GM12878 (cell line): ENCODE measurements around the gene CD180. TPM values are rescaled to one million over a fixed set of nuclear protein-coding genes. Genes with fewer than 3 reads are reported as not detected.
A peak's percentile ranks its signal among the peaks of the same experiment; 100 is the strongest.

Experiments used
- ATAC-seq: fragments of 200-7000 bp; cut with Tn5 transposase; 3 replicates; pipeline ENCODE4 v1.9.1; 2020; ENCODE audit warnings: mild to moderate bottlenecking, moderate library complexity
- BruUV-seq: library from RNA; stranded (reverse); fragments of 400-500 nt; replicated peaks from 2 replicates; lab custom pipeline; 2021; lab: Mats Ljungman, UMichigan
- CTCF ChIA-PET: fragments of 300-600 bp; sonication (Branson Sonifier 250); formaldehyde crosslinking; extraction: SDS; loops from one replicate; lab custom pipeline; 2021; ENCODE audit warnings: inconsistent platforms; lab: Yijun Ruan, JAX
- POLR2A ChIA-PET: fragments of 350-600 bp; formaldehyde crosslinking; extraction: SDS; loops from one replicate; lab custom pipeline; 2021; ENCODE audit warnings: inconsistent platforms; lab: Charles Lee
- RAD21 ChIA-PET: fragments of 300-600 bp; sonication (Branson Sonifier 250); formaldehyde crosslinking; loops from one replicate; lab custom pipeline; 2023; ENCODE audit warnings: antibody characterized with exemption; ENCODE audit not compliant: unreplicated experiment; lab: Charles Lee
- SMC1A ChIA-PET: fragments of 300-600 bp; sonication (Branson Sonifier 250); formaldehyde crosslinking; loops from one replicate; lab custom pipeline; 2023; ENCODE audit not compliant: unreplicated experiment, uncharacterized antibody; lab: Charles Lee
- DNase-seq: peaks from one replicate; pipeline ENCODE4 v3.0.0-alpha.2; 2011; ENCODE audit warnings: low read depth, low spot score
- FAIRE-seq: peaks from 3 replicates; lab custom pipeline; 2011; peaks lifted over from hg19 to GRCh38; lab: Jason Lieb, UNC
- H2AFZ ChIP-seq: 2 replicates; pipeline ENCODE4 v1.6.0; 2011; ENCODE audit warnings: low read depth, low read length, control low read depth; ENCODE audit not compliant: control insufficient read depth
- H3K27ac ChIP-seq: 2 replicates; pipeline ENCODE4 v1.5.1; 2011; ENCODE audit warnings: control low read depth; ENCODE audit not compliant: control insufficient read depth, insufficient read depth
- H3K27me3 ChIP-seq, 2 experiments: replicated peaks in 1 of 2; 2 replicates each; pipeline versions ENCODE4 v1.6.0 to v1.6.1; 2011; ENCODE audit warnings: low read length in 1 of 2; ENCODE audit not compliant: control insufficient read depth in 2 of 2, insufficient read depth in 2 of 2
- H3K36me3 ChIP-seq, 2 experiments: 2 replicates each; pipeline ENCODE4 v1.5.1; 2011; ENCODE audit warnings: low read length in 1 of 2; ENCODE audit not compliant: control insufficient read depth in 2 of 2, insufficient read depth in 2 of 2
- H3K4me1 ChIP-seq: 2 replicates; pipeline ENCODE4 v1.6.1; 2011; ENCODE audit warnings: mild to moderate bottlenecking, low read length, moderate library complexity, mixed read lengths; ENCODE audit not compliant: control insufficient read depth, insufficient read depth
- H3K4me2 ChIP-seq: 2 replicates; pipeline ENCODE4 v1.6.0; 2011; ENCODE audit warnings: control low read depth; ENCODE audit not compliant: control insufficient read depth, insufficient read depth
- H3K4me3 ChIP-seq: fragments of 200-600 bp; sonication (generic); 2 replicates; pipeline ENCODE4 v1.5.1; 2016
- H3K79me2 ChIP-seq: 2 replicates; pipeline ENCODE4 v1.6.0; 2011; ENCODE audit warnings: low read length; ENCODE audit not compliant: control insufficient read depth, insufficient read depth
- H3K9ac ChIP-seq: 2 replicates; pipeline ENCODE4 v1.8.0; 2011; ENCODE audit warnings: low read length, control low read depth, mixed read lengths; ENCODE audit not compliant: control insufficient read depth, insufficient read depth
- H3K9me3 ChIP-seq: replicated peaks from 3 replicates; pipeline ENCODE4 v1.5.1; 2011; ENCODE audit warnings: mild to moderate bottlenecking, low read length; ENCODE audit not compliant: control insufficient read depth, insufficient read depth
- H4K20me1 ChIP-seq: 2 replicates; pipeline ENCODE4 v1.6.0; 2011; ENCODE audit not compliant: control insufficient read depth, insufficient read depth
- CBFB ChIP-seq: IDR thresholded peaks from 2 replicates; pipeline ENCODE4 v1.6.1; 2016; ENCODE audit warnings: antibody characterized with exemption, low read depth
- CREB1 ChIP-seq: IDR thresholded peaks from 2 replicates; pipeline ENCODE4 v1.6.1; 2012; ENCODE audit warnings: low read depth, mild to moderate bottlenecking, inconsistent platforms
- EED ChIP-seq: sonication (generic); IDR thresholded peaks from 2 replicates; pipeline ENCODE4 v1.6.1; 2016; ENCODE audit warnings: antibody characterized with exemption, low read depth
- ETV6 ChIP-seq, 2 experiments: fragments of 450-650 bp in 1 of 2; IDR thresholded peaks in 1 of 2; conservative IDR thresholded peaks in 1 of 2; 2 replicates each; pipeline ENCODE4 v1.6.1; 2014; ENCODE audit warnings: antibody characterized with exemption in 1 of 2, borderline replicate concordance in 1 of 2, low read depth in 1 of 2, mild to moderate bottlenecking in 1 of 2, moderate library complexity in 1 of 2
- FOXK2 ChIP-seq: fragments of 450-650 bp; IDR thresholded peaks from 2 replicates; pipeline ENCODE4 v1.6.1; 2017; ENCODE audit warnings: mild to moderate bottlenecking, moderate library complexity
- FOXM1 ChIP-seq: IDR thresholded peaks from 2 replicates; pipeline ENCODE4 v1.6.1; 2012; ENCODE audit warnings: low read depth, mild to moderate bottlenecking, inconsistent platforms, low read length, moderate library complexity
- POLR2AphosphoS2 ChIP-seq: IDR thresholded peaks from 2 replicates; pipeline ENCODE4 v1.6.1; 2011; ENCODE audit warnings: low read depth, mild to moderate bottlenecking, low read length, improper control_type of control experiment, moderate library complexity
- RAD21 ChIP-seq: IDR thresholded peaks from 2 replicates; pipeline ENCODE4 v1.6.1; 2011; ENCODE audit warnings: mild to moderate bottlenecking, low read depth, low read length, moderate library complexity; ENCODE audit not compliant: insufficient read depth
- RB1 ChIP-seq: fragments of 450-650 bp; formaldehyde crosslinking; IDR thresholded peaks from 2 replicates; pipeline ENCODE4 v1.6.1; 2017; ENCODE audit warnings: mild to moderate bottlenecking, borderline replicate concordance
- RUNX3 ChIP-seq: IDR thresholded peaks from 2 replicates; pipeline ENCODE4 v1.6.1; 2012; ENCODE audit warnings: low read length, inconsistent platforms
- SPI1 ChIP-seq: IDR thresholded peaks from 2 replicates; pipeline ENCODE4 v1.6.1; 2011; ENCODE audit warnings: low read depth, mild to moderate bottlenecking, low read length, moderate library complexity, borderline replicate concordance; ENCODE audit not compliant: insufficient read depth
- TCF3 ChIP-seq: IDR thresholded peaks from 2 replicates; pipeline ENCODE4 v1.6.1; 2012; ENCODE audit warnings: low read depth, mild to moderate bottlenecking, low read length, borderline replicate concordance; ENCODE audit not compliant: insufficient read depth
- USF2 ChIP-seq: IDR thresholded peaks from 2 replicates; pipeline ENCODE4 v1.6.1; 2011; ENCODE audit warnings: low read depth, low read length, improper control_type of control experiment, borderline replicate concordance
- ZNF207 ChIP-seq: fragments of 450-650 bp; IDR thresholded peaks from 2 replicates; pipeline ENCODE4 v1.6.1; 2014; ENCODE audit warnings: antibody characterized with exemption, mild to moderate bottlenecking, borderline replicate concordance
- WGBS: methylation state at CpG from one replicate; pipeline ENCODE4 v1.1.6; 2016; ENCODE audit warnings: low lambda C conversion rate; ENCODE audit not compliant: insufficient replicate concordance, insufficient coverage; ENCODE audit errors: missing lambda C conversion rate; 5-methylcytosine and 5-hydroxymethylcytosine counted together
- in situ Hi-C: fragments of 300-500 bp; cut with MboI; formaldehyde crosslinking; loops from 9 replicates; pipeline ENCODE4 v1.14.3; 2018; ENCODE audit warnings: mixed read lengths
- intact Hi-C: fragments of 100-400 bp; cut with micrococcal nuclease; formaldehyde crosslinking; loops from one replicate; pipeline ENCODE4 v1.14.2; 2022; ENCODE audit not compliant: unreplicated experiment
- polyA plus RNA-seq, 11 experiments: library from polyadenylated mRNA; depleted of rRNA in 4 of 11; unstranded in 6 of 11; stranded (reverse) in 5 of 11; fragments of >200 nt; fragmentation: Nextera tagmentation in 4 of 11; fragmentation: Illumina TruSeq in 1 of 11; extraction: Ambion mirVana in 4 of 11; extraction: Trizol in 1 of 11; gene quantifications; 1 replicate in 1 of 11; 2 replicates in 10 of 11; pipeline versions ENCODE4 v1.2.1 to v1.2.3, GENCODE V29; 2011 to 2016; ENCODE audit warnings: inconsistent platforms in 2 of 11, missing spikeins in 2 of 11, low read depth in 1 of 11
- total RNA-seq, 4 experiments: library from RNA; depleted of rRNA in 3 of 4; stranded (reverse); fragments of >200 nt in 3 of 4; fragmentation: Illumina TruSeq in 1 of 4; extraction: Trizol in 1 of 4; gene quantifications; 2 replicates each; pipeline versions ENCODE4 v1.2.1 to v1.2.3, GENCODE V29; 2013 to 2021

The CD180 gene
- total and polyA plus RNA-seq, 10 of the 15 experiments (the other 5 are each of a cell fraction or from before 2014, with no cell fraction given), result 0.22 to 9.7 (median 2.9) TPM

- Histone ChIP-seq H3K27ac (no peak overlapping the region; the same call in 1 of the 2 replicates), H3K27me3 (no peaks in the 10 kb centered on the region; a peak in 1 of 4 replicates), H3K36me3 (no peaks in the 10 kb centered on the region), H3K9me3 (no peaks in the 10 kb centered on the region; the same call in 1 of the 3 replicates), H4K20me1 (no peaks in the 10 kb centered on the region), H3K79me2 (no peaks in the 10 kb centered on the region), H3K4me1 (peaks cover 77% of the 10 kb centered on the region), H3K9ac (no peak overlapping the region), H3K4me2 (no peak overlapping the region), H3K4me3 (no peak overlapping the region), H2AFZ (no peak overlapping the region)
- DNase-seq (no peak), ATAC-seq (peak; percentile 33; the same call in 2 of the 3 replicates), FAIRE-seq (no peak)
- ChIA-PET CTCF (interaction anchor here (1.6 kb wide), 1 partner anchor 35 kb away, joined by 4 read pairs; no protein-coding TSS in a partner anchor), SMC1A (interaction anchor here (1.8 kb wide), 1 partner anchor 33 kb away, joined by 4 read pairs; no protein-coding TSS in a partner anchor), RAD21 (no interaction called here), POLR2A (no interaction called here)
- 95% methylated on average over 2 of the region's 2 CpGs for WGBS
- intact Hi-C loops (loop anchor here (10.0 kb wide), 2 partner anchors 136 to 356 kb away; no protein-coding TSS in a partner anchor), in situ Hi-C loops (loop anchor here (25.0 kb wide), 1 partner anchor 389 kb away; no protein-coding TSS in a partner anchor)
- TF ChIP-seq RUNX3, result peak; percentile 63
- no peak for TF ChIP-seq ZNF207
- no TSS peak for BruUV-seq
Observed at GRCh38 chr5:67200809-67201562, 4.4 kb upstream of the CD180 start.

GRCh38 chr5:67199859-67200258, 3.3 kb upstream of the CD180 start:
- no TSS peak for BruUV-seq
- peak; percentile 14; the same call in 1 of the 3 replicates for ATAC-seq
- RAD21 ChIA-PET, result interaction anchor here (1.0 kb wide), 1 partner anchor 33 kb away, joined by 3 read pairs; no protein-coding TSS in a partner anchor
- Histone ChIP-seq H4K20me1 (no peaks in the 10 kb centered on the region), H3K4me1 (peaks cover 69% of the 10 kb centered on the region), H3K4me2 (no peak overlapping the region), H3K4me3 (no peak overlapping the region), H2AFZ (no peak overlapping the region), H3K27me3 (no peaks in the 10 kb centered on the region; a peak in 1 of 4 replicates), H3K9ac (no peak overlapping the region), H3K79me2 (no peaks in the 10 kb centered on the region), H3K9me3 (no peaks in the 10 kb centered on the region; the same call in 1 of the 3 replicates), H3K36me3 (no peaks in the 10 kb centered on the region), H3K27ac (no peak overlapping the region)
- DNase-seq, result no peak
- POLR2A ChIA-PET, result no interaction called here
- SMC1A ChIA-PET, result interaction anchor here (1.8 kb wide), 1 partner anchor 9 kb away, joined by 5 read pairs; no protein-coding TSS in a partner anchor
- intact Hi-C loops (loop anchor here (10.0 kb wide), 2 partner anchors 135 to 355 kb away; no protein-coding TSS in a partner anchor), in situ Hi-C loops (loop anchor here (25.0 kb wide), 1 partner anchor 388 kb away; no protein-coding TSS in a partner anchor)
- CTCF ChIA-PET, result interaction anchor here (0.7 to 1.3 kb wide), 2 partner anchors 34 to 36 kb away, joined by 3 to 4 read pairs; no protein-coding TSS in a partner anchor
- FAIRE-seq, result no peak
- TF ChIP-seq RAD21, result no peak
- TF ChIP-seq EED, result 0 out of 2 replicates have a peak, but pooled peaks have one; percentile 38
- TF ChIP-seq RUNX3, result peak; percentile 92
- no peak for TF ChIP-seq FOXK2
- no peak for TF ChIP-seq TCF3
- TF ChIP-seq SPI1, result peak; percentile 45; the same call in 1 of the 2 replicates
- no peak for TF ChIP-seq CREB1
- no peak for TF ChIP-seq USF2
- TF ChIP-seq POLR2AphosphoS2, result no peak
- no peak for TF ChIP-seq RB1
- no peak for TF ChIP-seq FOXM1
- 0 out of 4 replicates have a peak, but pooled peaks of 1 of the 2 experiments have one; percentile 17 for TF ChIP-seq ETV6 (conservative IDR thresholded peaks at IDR 0.05 in 1 of 2, IDR thresholded peaks at IDR 0.05 in 1 of 2; ENCODE audit: borderline replicate concordance in 1 of 2, low read depth in 1 of 2)
- 0 out of 2 replicates have a peak, but pooled peaks have one; percentile 40 for TF ChIP-seq CBFB
